ENCODE results near the gene BCL2L2.

BCL2L2 gene

GRCh38 chr14:23299986-23300686 lies 6.5 kb upstream of the BCL2L2 start:
- no peak for DNase-seq (ENCODE audit: low read depth)

GRCh38 chr14:23300687-23301223 lies 5.9 kb upstream of the BCL2L2 start:
- no peak for DNase-seq (ENCODE audit: low read depth)

- DNase-seq (ENCODE audit: low read depth), result peak; percentile 88
Measured at GRCh38 chr14:23301288-23301968, 5.2 kb upstream of the BCL2L2 start.

GRCh38 chr14:23301969-23302289 lies 4.7 kb upstream of the BCL2L2 start:
- DNase-seq (ENCODE audit: low read depth), result no peak

GRCh38 chr14:23302290-23303225 lies 4.1 kb upstream of the BCL2L2 start, which contains the start of gene PPP1R3E:
Gene PPP1R3E, minus strand, starts transcription at chr14:23302859. Its CDS starts 283 bp downstream, at chr14:23302576.
- no peak for DNase-seq (ENCODE audit: low read depth)

- DNase-seq (ENCODE audit: low read depth), result no peak
Measured at GRCh38 chr14:23307146-23307530, 505 bp downstream of the BCL2L2 start.

GRCh38 chr14:23307687-23308644 lies 1.3 kb downstream of the BCL2L2 start:
- DNase-seq (ENCODE audit: low read depth), result no peak

GRCh38 chr14:23308721-23309445 lies 2.2 kb downstream of the BCL2L2 start:
- DNase-seq (ENCODE audit: low read depth), result no peak

GRCh38 chr14:23310546-23310945 lies 3.9 kb downstream of the BCL2L2 start:
- no peak for DNase-seq (ENCODE audit: low read depth)

GRCh38 chr14:23316300-23316699 lies 9.7 kb downstream of the BCL2L2 start:
- no peak for DNase-seq (ENCODE audit: low read depth)

- DNase-seq (ENCODE audit: low read depth), result no peak
Measured at GRCh38 chr14:23319746-23320583, 13.3 kb downstream of the BCL2L2 start.

- DNase-seq (ENCODE audit: low read depth), result peak; percentile 99
Measured at GRCh38 chr14:23320584-23321571, 14.2 kb downstream of the BCL2L2 start, which contains the start of gene PABPN1. Gene PABPN1, plus strand, starts transcription at chr14:23321457. Its CDS starts 13 bp downstream, at chr14:23321470.

- no peak for DNase-seq (ENCODE audit: low read depth)
Measured at GRCh38 chr14:23321572-23322547, 15.2 kb downstream of the BCL2L2 start.

- DNase-seq (ENCODE audit: low read depth), result no peak
Measured at GRCh38 chr14:23322568-23323517, 16.2 kb downstream of the BCL2L2 start.

GRCh38 chr14:23323838-23324454 lies 17.3 kb downstream of the BCL2L2 start:
- no peak for DNase-seq (ENCODE audit: low read depth)

Data from non-pigmented ciliary epithelial cell (primary cell).